ENCODE data around the gene CANT1.

Gene CANT1

DNA sequence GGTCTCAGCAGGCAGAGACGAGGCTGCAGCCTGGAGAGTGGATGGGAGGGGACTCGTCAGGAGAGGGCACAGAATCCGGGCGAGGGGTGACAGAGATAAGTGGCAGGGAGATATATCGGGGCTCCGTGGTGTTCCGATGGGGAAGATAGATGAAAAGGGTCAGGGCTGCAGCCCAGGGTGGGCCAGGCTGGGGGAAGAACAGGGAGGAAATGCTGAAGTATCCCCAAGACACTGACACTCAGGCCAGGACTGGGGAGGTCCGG is 32.0 kb downstream of the CANT1 start:
- H4K20me1 ChIP-seq = peaks cover 35% of the 10 kb centered on the region; the same call in 1 of the 2 replicates
- H3K9me3 ChIP-seq = no peaks in the 10 kb centered on the region
- TF ChIP-seq Cebpa-rat (IDR thresholded peaks at IDR 0.05) = no peak
- H3K4me3 ChIP-seq = peak overlapping the region; percentile 62; the same call in 1 of the 2 replicates
- peak overlapping the region; percentile 73 for H3K9ac ChIP-seq
- H3K27me3 ChIP-seq = no peaks in the 10 kb centered on the region
- peaks cover 71% of the 10 kb centered on the region for H3K4me1 ChIP-seq
- peaks cover 38% of the 10 kb centered on the region for H3K36me3 ChIP-seq
- H3K4me2 ChIP-seq = peak overlapping the region; percentile 97
- H3K27ac ChIP-seq = peak overlapping the region; percentile 41; the same call in 1 of the 2 replicates

DNA sequence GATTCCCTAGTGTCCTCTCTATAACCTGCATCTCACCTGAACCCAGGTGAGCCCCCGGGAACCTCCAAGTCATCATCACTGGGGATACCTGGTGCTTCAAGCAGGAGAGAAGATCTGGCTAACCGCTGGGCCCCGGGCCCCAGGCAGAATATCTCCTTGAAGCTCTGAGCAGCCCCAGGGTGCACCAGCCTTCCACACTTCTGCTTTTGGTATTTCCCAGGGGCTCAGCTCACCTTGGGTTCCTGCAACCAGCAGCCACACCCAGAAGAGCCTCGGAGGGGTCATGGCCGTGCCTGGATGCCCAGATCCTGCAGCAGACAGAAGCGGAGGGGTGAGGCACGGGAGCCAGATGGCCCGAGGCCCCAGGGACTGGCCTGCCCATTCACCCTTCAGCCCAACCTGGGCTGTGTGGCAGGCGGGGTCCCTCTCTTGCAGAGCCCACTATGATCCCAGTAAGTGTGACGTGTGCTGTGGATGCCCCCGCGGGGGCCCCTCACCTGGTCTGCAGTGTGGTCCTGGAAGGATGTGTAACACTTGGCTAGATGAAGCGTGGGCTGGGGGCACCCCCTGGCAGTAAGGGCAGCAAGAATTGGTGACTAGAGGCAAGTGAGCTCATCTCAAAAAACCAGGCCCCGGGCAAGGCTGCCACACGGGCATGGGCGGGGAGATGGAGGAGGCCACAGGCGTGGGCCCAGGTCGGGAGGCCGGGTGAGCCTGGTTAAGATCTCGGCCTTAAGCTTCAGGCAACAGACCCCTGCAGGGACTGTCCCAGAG is 32.5 kb downstream of the CANT1 start:
- peaks cover 43% of the 10 kb centered on the region for H3K36me3 ChIP-seq
- H3K4me3 ChIP-seq = no peak overlapping the region
- H4K20me1 ChIP-seq = peaks cover 37% of the 10 kb centered on the region; the same call in 1 of the 2 replicates
- no peaks in the 10 kb centered on the region for H3K9me3 ChIP-seq
- H3K27me3 ChIP-seq = no peaks in the 10 kb centered on the region
- peak overlapping the region; percentile 97 for H3K4me2 ChIP-seq
- no peak for TF ChIP-seq Cebpa-rat (IDR thresholded peaks at IDR 0.05)
- peak overlapping the region; percentile 73 for H3K9ac ChIP-seq
- H3K4me1 ChIP-seq = peaks cover 75% of the 10 kb centered on the region
- H3K27ac ChIP-seq = peak overlapping the region; percentile 41; the same call in 1 of the 2 replicates

DNA sequence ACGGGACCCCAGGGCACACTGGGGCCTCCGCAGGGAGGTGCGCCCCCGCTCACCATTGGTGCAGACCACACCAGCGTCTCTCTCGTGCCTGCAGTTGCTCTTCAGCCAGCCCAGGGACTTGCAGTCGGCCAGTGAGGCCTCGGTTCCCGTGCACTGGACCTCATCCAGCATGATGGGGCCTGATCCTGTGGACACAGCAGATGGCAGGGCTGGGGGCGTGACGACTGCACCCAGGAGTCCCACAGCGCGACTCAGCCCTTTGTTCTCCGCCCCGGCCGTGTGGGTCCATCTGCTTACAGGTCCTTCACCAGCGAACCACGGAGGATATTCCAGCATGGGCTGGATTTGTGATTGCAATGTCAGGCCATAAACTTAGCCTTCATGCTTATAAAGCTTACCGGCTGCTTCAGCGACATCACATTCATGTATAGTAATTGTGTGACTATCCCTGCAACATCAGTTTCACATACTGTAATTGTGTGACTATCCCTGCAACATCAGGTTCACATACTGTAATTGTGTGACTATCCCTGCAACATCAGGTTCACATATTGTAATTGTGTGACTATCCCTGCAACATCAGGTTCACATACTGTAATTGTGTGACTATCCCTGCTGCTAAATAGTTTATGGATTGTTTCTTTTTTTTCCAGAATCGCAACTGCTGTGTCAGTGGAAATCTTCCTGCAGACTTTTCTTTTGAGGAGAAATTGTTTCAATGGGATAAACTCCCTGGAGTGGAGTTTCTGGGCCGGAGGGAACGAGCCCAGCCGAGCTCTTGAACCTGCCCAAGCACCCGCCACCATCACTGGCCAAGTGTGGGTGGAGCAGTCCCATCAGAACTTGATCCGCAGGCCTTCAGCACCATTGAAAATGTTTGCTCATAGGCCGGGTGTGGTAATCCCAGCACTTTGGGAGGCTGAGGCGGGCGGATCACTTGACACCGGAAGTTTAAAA is 34.7 kb downstream of the CANT1 start:
- no peak overlapping the region for H3K9ac ChIP-seq
- H3K27ac ChIP-seq = no peak overlapping the region
- H4K20me1 ChIP-seq = peaks cover 56% of the 10 kb centered on the region
- H3K27me3 ChIP-seq = no peaks in the 10 kb centered on the region
- H3K4me2 ChIP-seq = peak overlapping the region; percentile 97
- H3K9me3 ChIP-seq = no peaks in the 10 kb centered on the region
- no peak for TF ChIP-seq Cebpa-rat (IDR thresholded peaks at IDR 0.05)
- peaks cover 76% of the 10 kb centered on the region for H3K4me1 ChIP-seq
- H3K4me3 ChIP-seq = no peak overlapping the region
- H3K36me3 ChIP-seq = peaks cover 49% of the 10 kb centered on the region

DNA sequence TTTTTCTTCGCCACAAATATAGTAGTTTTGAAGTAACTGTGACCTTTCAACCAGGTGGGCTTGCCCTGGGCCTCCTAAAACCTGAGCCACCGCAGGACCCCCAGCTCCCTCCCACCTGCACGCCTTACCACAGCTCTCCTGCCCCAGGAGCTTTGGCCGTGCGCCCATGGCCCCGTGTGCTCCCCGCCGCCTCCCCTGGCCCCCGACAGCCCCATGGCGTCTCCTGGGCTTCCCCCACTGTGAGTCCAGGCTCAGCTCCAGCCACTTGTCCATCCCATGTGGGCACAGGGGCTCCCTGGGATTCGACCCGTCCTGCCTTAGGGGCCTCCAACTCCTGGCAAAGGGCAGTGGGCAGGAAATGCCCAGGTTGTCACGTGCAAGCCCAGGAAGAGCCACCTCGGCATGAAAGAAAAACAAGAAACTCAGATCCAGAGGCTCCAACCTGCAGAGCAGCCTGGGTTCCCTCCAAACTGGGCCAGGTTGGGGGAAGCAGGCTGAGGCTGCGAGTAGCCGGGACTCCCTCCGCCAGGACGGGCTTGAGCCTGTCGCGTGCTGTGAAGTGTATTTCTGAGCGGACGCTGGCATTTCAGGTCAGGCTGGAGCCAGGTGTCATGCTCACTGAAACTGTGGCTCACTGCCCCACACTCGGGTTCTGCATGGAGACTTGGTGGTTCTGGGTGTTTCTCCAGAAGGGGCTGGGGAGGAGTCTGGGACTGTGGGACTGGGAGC is 35.6 kb downstream of the CANT1 start:
- Histone ChIP-seq H3K4me3 (no peak overlapping the region), H3K27ac (no peak overlapping the region), H3K4me1 (peaks cover 76% of the 10 kb centered on the region), H3K9me3 (no peaks in the 10 kb centered on the region), H3K36me3 (peaks cover 49% of the 10 kb centered on the region), H3K4me2 (no peak overlapping the region), H4K20me1 (peaks cover 57% of the 10 kb centered on the region), H3K9ac (no peak overlapping the region), H3K27me3 (no peaks in the 10 kb centered on the region)
- no peak for TF ChIP-seq Cebpa-rat (IDR thresholded peaks at IDR 0.05)

DNA sequence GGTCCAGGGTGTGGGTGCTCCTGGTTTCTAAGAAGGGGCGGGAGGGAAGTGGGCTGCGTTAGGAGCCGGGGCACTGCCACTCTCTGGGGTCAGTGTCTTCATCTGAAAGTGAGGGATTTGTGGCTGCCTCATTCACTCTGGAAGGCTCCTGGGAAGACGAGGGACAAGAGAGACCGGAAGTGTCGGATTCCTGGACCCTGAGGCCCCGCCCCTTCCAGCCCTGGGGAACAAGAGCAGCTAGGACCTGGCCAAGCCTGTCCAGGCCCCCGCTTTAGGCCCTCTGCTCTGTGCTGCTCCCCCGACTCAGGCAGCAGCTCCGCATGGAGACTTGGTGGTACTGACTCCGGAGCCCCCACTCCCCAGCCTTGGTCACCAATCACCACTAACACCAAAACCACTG is 36.4 kb downstream of the CANT1 start:
- Histone ChIP-seq H3K27ac (no peak overlapping the region), H3K4me3 (no peak overlapping the region), H3K4me1 (peaks cover 76% of the 10 kb centered on the region), H3K9me3 (no peaks in the 10 kb centered on the region), H3K36me3 (peaks cover 49% of the 10 kb centered on the region), H3K4me2 (no peak overlapping the region), H3K27me3 (no peaks in the 10 kb centered on the region), H3K9ac (no peak overlapping the region), H4K20me1 (peaks cover 56% of the 10 kb centered on the region)
- no peak for TF ChIP-seq Cebpa-rat (IDR thresholded peaks at IDR 0.05)

DNA sequence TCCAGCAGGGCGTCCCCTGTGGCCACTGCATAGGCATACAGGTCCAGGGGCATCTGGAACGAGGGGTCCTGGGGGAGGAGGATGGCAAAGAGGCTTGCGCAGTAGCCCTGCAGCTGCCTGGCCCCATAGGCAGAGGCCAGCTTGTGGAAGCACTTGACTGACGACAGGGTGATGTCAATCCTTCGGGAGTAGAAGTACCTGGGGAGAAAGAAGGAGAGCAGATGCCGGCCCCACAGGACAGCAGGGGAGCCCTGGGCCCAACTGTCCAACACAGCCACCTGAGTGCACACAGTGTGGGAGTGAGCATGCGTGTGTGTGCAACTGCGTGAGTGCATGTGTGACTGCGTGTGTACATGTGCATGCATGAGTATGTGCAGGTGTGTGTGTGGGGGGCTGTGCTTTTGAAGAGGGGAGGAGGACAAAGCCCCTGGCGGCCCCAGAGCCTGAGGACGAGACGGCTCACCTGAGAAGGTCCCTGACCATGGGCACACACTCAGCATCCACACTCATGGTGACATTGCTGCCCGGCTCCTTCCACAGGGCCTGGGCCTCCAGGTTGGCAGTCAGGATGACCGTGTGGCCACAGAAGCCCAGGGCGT is 37.0 kb downstream of the CANT1 start:
- no peak overlapping the region for H3K9ac ChIP-seq
- no peak overlapping the region; the same call in 1 of the 2 replicates for H3K4me2 ChIP-seq
- H3K36me3 ChIP-seq = peaks cover 49% of the 10 kb centered on the region
- no peak for TF ChIP-seq Cebpa-rat (IDR thresholded peaks at IDR 0.05)
- peaks cover 76% of the 10 kb centered on the region for H3K4me1 ChIP-seq
- H4K20me1 ChIP-seq = peaks cover 50% of the 10 kb centered on the region
- no peaks in the 10 kb centered on the region for H3K27me3 ChIP-seq
- no peak overlapping the region for H3K4me3 ChIP-seq
- no peaks in the 10 kb centered on the region for H3K9me3 ChIP-seq
- no peak overlapping the region for H3K27ac ChIP-seq

DNA sequence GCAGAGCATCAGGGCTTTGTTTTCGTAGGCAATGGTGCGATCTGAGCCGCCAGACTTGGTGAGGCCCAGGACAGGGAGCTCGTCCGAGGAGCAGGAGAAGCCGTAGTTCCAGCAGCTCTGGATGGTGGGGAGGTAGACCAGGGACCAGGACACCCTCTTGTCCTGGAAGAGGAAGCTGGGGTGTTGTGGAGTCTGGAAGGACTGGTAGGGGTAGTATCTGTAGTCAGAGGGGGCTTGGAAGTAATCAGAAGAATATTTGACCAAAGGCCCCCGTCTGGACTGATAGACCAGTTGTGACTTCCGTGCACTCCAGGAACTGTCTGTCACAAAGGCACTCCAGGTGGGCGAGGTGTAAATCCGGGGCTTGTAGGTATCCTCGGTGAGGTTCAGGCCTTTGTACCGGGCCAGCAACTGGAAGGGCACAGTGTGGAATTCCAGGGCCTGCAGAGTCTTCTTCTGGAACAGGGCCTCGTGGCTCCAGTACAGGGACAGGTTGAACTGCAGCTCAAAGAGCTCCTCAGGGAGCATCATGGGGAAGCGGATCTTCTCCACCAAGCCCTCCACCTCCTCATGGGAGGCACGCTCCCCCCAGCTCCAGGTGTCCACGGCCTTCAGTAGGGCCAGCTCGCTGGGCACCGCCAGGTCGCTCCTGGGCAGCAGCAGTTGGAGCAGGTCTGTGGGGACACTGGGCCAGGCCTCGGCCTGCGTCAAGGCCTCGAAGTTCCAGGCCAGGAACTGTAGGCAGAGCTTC is 37.6 kb downstream of the CANT1 start:
- H3K36me3 ChIP-seq = peaks cover 47% of the 10 kb centered on the region
- H3K4me1 ChIP-seq = peaks cover 76% of the 10 kb centered on the region
- peak overlapping the region; percentile 32; the same call in 1 of the 2 replicates for H3K27ac ChIP-seq
- TF ChIP-seq Cebpa-rat (IDR thresholded peaks at IDR 0.05) = no peak
- H3K4me3 ChIP-seq = no peak overlapping the region
- peak overlapping the region; percentile 89 for H3K4me2 ChIP-seq
- H3K9ac ChIP-seq = peak overlapping the region; percentile 36; the same call in 1 of the 2 replicates
- H4K20me1 ChIP-seq = peaks cover 43% of the 10 kb centered on the region
- H3K27me3 ChIP-seq = no peaks in the 10 kb centered on the region
- no peaks in the 10 kb centered on the region for H3K9me3 ChIP-seq

DNA sequence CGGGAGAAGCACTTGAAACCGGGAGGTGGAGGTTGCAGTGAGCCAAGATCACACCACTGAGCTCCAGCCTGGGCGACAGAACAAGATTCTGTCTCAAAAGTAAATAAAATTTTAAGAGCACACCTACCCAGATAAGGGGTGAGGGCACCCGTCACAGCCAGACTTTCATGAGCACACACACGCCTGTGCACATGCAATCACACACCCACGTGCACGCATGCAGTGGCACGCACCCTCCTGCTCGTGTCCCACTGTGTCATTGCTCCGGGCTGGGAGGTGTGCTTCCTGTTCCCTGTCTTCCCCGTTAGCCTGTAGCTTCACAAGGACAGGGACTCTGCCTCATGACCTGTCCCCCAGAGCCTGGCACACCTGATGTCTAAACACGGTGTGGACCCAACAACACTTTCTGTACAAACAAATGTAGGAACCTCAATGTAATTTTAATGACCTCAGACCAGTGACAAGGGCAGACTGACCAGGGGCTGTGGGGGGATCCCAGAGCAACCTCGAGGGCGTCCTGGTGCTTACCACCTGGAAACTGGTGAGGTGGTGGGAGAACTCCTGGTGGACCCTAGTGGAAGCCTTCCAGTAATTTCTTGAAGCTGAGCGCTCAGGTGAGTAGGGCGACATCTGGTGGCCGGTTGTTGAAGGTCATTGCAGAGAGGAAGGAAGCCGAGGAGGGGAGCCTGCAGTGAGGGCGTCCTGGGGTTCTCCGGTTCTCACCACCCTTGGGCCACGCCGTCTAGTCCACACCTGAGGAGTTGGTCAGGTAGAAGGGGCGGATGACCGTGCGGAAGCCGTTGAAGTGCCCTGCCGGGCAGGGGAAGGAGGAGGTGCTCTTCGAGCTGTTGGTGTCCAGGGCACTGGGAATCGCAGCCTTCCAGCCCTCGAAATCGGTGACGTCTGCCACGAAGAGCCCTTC is 38.5 kb downstream of the CANT1 start:
- H3K4me2 ChIP-seq = peak overlapping the region; percentile 89
- H3K4me3 ChIP-seq = no peak overlapping the region
- peaks cover 76% of the 10 kb centered on the region for H3K4me1 ChIP-seq
- TF ChIP-seq Cebpa-rat (IDR thresholded peaks at IDR 0.05) = no peak
- H3K9me3 ChIP-seq = no peaks in the 10 kb centered on the region
- peak overlapping the region; percentile 36; the same call in 1 of the 2 replicates for H3K9ac ChIP-seq
- peaks cover 35% of the 10 kb centered on the region for H4K20me1 ChIP-seq
- H3K27me3 ChIP-seq = no peaks in the 10 kb centered on the region
- peaks cover 38% of the 10 kb centered on the region for H3K36me3 ChIP-seq
- H3K27ac ChIP-seq = peak overlapping the region; percentile 32; the same call in 1 of the 2 replicates

Measured in BLaER1 (cell line).